Panc1 (cell line): Measurements from ENCODE around the gene MICAL2. TPM values are rescaled to one million over a fixed set of nuclear protein-coding genes. Genes with fewer than 3 reads are reported as not detected.

Source experiments
- ATAC-seq: fragments of 200-7000 bp; cut with Tn5 transposase; 2 replicates; pipeline ENCODE4 v1.9.1; 2020; ENCODE audit warnings: mild to moderate bottlenecking, moderate library complexity
- BruUV-seq: library from RNA; stranded (reverse); fragments of 400-500 nt; replicated peaks from 2 replicates; lab custom pipeline; 2021; lab: Mats Ljungman, UMichigan
- CTCF ChIA-PET: fragments of 300-600 bp; sonication (Branson Sonifier 250); formaldehyde crosslinking; loops from one replicate; lab custom pipeline; 2022; ENCODE audit warnings: antibody characterized with exemption; lab: Charles Lee
- POLR2A ChIA-PET: fragments of 300-600 bp; sonication (Branson Sonifier 250); formaldehyde crosslinking; loops from one replicate; lab custom pipeline; 2022; ENCODE audit warnings: antibody characterized with exemption; lab: Charles Lee
- DNase-seq: peaks from one replicate; pipeline ENCODE4 v3.0.0-alpha.2; 2010; ENCODE audit warnings: low read depth, low spot score
- H3K27ac ChIP-seq: 2 replicates; pipeline ENCODE4 v1.5.1; 2011; ENCODE audit warnings: mild to moderate bottlenecking, low read length, inconsistent platforms
- H3K27me3 ChIP-seq: fragments of 200-500 bp; sonication (Bioruptor generic); 2 replicates; pipeline ENCODE4 v1.6.0; 2014; ENCODE audit warnings: low read length, inconsistent platforms; ENCODE audit not compliant: control insufficient read depth, insufficient read depth
- H3K36me3 ChIP-seq: fragments of 200-500 bp; sonication (Bioruptor generic); 2 replicates; pipeline ENCODE4 v1.5.1; 2014; ENCODE audit warnings: inconsistent platforms, mild to moderate bottlenecking, low read length, moderate library complexity; ENCODE audit not compliant: control insufficient read depth, insufficient read depth
- H3K4me1 ChIP-seq: 2 replicates; pipeline ENCODE4 v1.5.1; 2011; ENCODE audit warnings: inconsistent platforms, mild to moderate bottlenecking, low read length, moderate library complexity; ENCODE audit not compliant: control insufficient read depth, insufficient read depth
- H3K4me3 ChIP-seq, 2 experiments: 2 replicates each; pipeline ENCODE4 v1.5.1; 2011 to 2012; ENCODE audit warnings: low read depth in 2 of 2, low read length in 2 of 2, mild to moderate bottlenecking in 2 of 2, inconsistent platforms in 1 of 2, moderate library complexity in 1 of 2
- H3K9me3 ChIP-seq: fragments of 200-500 bp; sonication (Bioruptor generic); 2 replicates; pipeline ENCODE4 v1.5.1; 2014; ENCODE audit warnings: low read depth, mild to moderate bottlenecking, inconsistent platforms, low read length, moderate library complexity; ENCODE audit not compliant: control insufficient read depth, insufficient read depth
- CTCF ChIP-seq: fragments of 450-650 bp; IDR thresholded peaks from 2 replicates; pipeline ENCODE4 v1.5.1; 2017; ENCODE audit warnings: mild to moderate bottlenecking
- POLR2AphosphoS5 ChIP-seq: IDR thresholded peaks from 2 replicates; pipeline ENCODE4 v1.6.1; 2012; ENCODE audit warnings: mild to moderate bottlenecking, low read depth, low read length, moderate library complexity
- REST ChIP-seq, 2 experiments: IDR thresholded peaks; 2 replicates each; pipeline ENCODE4 v1.6.1; 2011 to 2012; ENCODE audit warnings: low read depth in 2 of 2, control low read depth in 1 of 2, low read length in 1 of 2, mild to moderate bottlenecking in 1 of 2, moderate library complexity in 1 of 2; ENCODE audit not compliant: insufficient read depth in 1 of 2
- SIN3A ChIP-seq: IDR thresholded peaks from 2 replicates; pipeline ENCODE4 v1.6.1; 2012; ENCODE audit warnings: low read depth, mild to moderate bottlenecking, low read length, moderate library complexity, borderline replicate concordance; ENCODE audit not compliant: insufficient read depth
- TCF7L2 ChIP-seq: IDR thresholded peaks from 2 replicates; pipeline ENCODE4 v1.6.1; 2011; ENCODE audit warnings: mild to moderate bottlenecking, low read depth, low read length, inconsistent platforms
- in situ Hi-C: cut with HindIII; loops from 2 replicates; pipeline ENCODE4 v1.10.0; 2016; ENCODE audit warnings: low sequenced_read_pairs, low pct_unique_long_range_greater_than_20kb
- intact Hi-C: fragments of 100-400 bp; cut with micrococcal nuclease; formaldehyde crosslinking; loops from one replicate; pipeline ENCODE4 v1.10.0; 2022; ENCODE audit not compliant: unreplicated experiment
- total RNA-seq: library from RNA; stranded (reverse); gene quantifications from one replicate; pipeline ENCODE4 v1.2.1, GENCODE V29; 2021; ENCODE audit not compliant: unreplicated experiment

MICAL2 gene
- total RNA-seq, 1 experiment from 2014 or later = 199 TPM

- H3K27me3 ChIP-seq = no peaks in the 10 kb centered on the region
- no peak for TF ChIP-seq SIN3A
- no peak for TF ChIP-seq REST (IDR thresholded peaks at IDR 0.05; ENCODE audit: insufficient read depth in 1 of 2, low read depth in 2 of 2, low read length in 1 of 2)
- TF ChIP-seq CTCF = no peak
- TF ChIP-seq POLR2AphosphoS5 = no peak
- TF ChIP-seq TCF7L2 = no peak
- no peaks in the 10 kb centered on the region for H3K36me3 ChIP-seq
- ATAC-seq (no peak), DNase-seq (no peak)
- peak overlapping the region; percentile 42 for H3K27ac ChIP-seq
- intact Hi-C loops = no loop called here
- no peak overlapping the region for H3K4me3 ChIP-seq
- no peaks in the 10 kb centered on the region for H3K9me3 ChIP-seq
- no TSS peak for BruUV-seq
- ChIA-PET CTCF (no interaction called here), POLR2A (no interaction called here)
- in situ Hi-C loops = no loop called here
- H3K4me1 ChIP-seq = peaks cover 28% of the 10 kb centered on the region
Measured at GRCh38 chr11:12141283-12141682, 30.9 kb downstream of the MICAL2 start.

- no peaks in the 10 kb centered on the region for H3K36me3 ChIP-seq
- in situ Hi-C loops = no loop called here
Measured at GRCh38 chr11:12142176-12142575, 31.8 kb downstream of the MICAL2 start.

More at GRCh38 chr11:12142176-12142575, 31.8 kb downstream of the MICAL2 start:
- no peak for DNase-seq
- ChIA-PET CTCF (no interaction called here), POLR2A (interaction anchor here (0.6 kb wide), 1 partner anchor 8 kb away, joined by 4 read pairs; no protein-coding TSS in a partner anchor)
- no TSS peak for BruUV-seq
- no peak for ATAC-seq
- H3K4me3 ChIP-seq = no peak overlapping the region
- H3K4me1 ChIP-seq = peaks cover 28% of the 10 kb centered on the region
- H3K9me3 ChIP-seq = no peaks in the 10 kb centered on the region
- no peak for TF ChIP-seq SIN3A
- no peak for TF ChIP-seq TCF7L2
- no peak for TF ChIP-seq REST (IDR thresholded peaks at IDR 0.05; ENCODE audit: insufficient read depth in 1 of 2, low read depth in 2 of 2, low read length in 1 of 2)
- no peak for TF ChIP-seq POLR2AphosphoS5
- no peak for TF ChIP-seq CTCF
- intact Hi-C loops = no loop called here
- peak overlapping the region; percentile 35 for H3K27ac ChIP-seq
- no peaks in the 10 kb centered on the region for H3K27me3 ChIP-seq
